Measurements from ENCODE around the gene CFP. TPM values are rescaled to one million over a fixed set of nuclear protein-coding genes. Genes with fewer than 3 reads are reported as not detected.

The CFP gene
- total RNA-seq, 1 experiment from 2014 or later, result 1.3 TPM

DNA sequence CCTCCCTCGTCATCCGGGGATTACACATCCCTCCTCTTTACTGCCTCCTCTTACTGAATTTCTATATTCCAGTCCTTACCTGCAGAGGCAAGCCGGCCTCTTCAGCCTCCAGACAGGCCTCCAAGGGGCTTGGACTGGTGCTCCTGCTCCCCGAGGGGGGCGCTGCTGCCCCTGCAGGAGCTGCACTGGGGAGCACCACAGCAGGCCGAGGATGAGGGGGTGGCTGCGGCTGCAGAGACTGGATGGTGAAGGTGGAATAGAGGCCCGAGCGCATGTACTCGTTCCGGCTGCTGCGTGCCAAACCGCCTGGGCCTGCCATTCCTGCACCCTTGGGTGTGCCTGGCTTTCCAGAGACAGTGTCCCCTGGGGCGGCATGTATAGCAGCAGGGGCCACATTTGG is 9.1 kb upstream of the CFP start (continued):
- TF ChIP-seq CBX3 (IDR thresholded peaks at IDR 0.05; ENCODE audit: low read depth) (no peak), ZNF274 (IDR thresholded peaks at IDR 0.05; ENCODE audit: low read depth, low read length) (no peak)
- TF ChIP-seq, protein P1, sequence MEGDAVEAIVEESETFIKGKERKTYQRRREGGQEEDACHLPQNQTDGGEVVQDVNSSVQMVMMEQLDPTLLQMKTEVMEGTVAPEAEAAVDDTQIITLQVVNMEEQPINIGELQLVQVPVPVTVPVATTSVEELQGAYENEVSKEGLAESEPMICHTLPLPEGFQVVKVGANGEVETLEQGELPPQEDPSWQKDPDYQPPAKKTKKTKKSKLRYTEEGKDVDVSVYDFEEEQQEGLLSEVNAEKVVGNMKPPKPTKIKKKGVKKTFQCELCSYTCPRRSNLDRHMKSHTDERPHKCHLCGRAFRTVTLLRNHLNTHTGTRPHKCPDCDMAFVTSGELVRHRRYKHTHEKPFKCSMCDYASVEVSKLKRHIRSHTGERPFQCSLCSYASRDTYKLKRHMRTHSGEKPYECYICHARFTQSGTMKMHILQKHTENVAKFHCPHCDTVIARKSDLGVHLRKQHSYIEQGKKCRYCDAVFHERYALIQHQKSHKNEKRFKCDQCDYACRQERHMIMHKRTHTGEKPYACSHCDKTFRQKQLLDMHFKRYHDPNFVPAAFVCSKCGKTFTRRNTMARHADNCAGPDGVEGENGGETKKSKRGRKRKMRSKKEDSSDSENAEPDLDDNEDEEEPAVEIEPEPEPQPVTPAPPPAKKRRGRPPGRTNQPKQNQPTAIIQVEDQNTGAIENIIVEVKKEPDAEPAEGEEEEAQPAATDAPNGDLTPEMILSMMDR (IDR thresholded peaks at IDR 0.05 in 2 of 3, conservative IDR thresholded peaks at IDR 0.05 in 1 of 3; ENCODE audit: borderline replicate concordance in 1 of 3, insufficient read depth in 1 of 3, low read depth in 2 of 3, low read length in 2 of 3), result no peak
- TF ChIP-seq, protein P2, sequence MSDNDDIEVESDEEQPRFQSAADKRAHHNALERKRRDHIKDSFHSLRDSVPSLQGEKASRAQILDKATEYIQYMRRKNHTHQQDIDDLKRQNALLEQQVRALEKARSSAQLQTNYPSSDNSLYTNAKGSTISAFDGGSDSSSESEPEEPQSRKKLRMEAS (IDR thresholded peaks at IDR 0.05), result no peak

DNA sequence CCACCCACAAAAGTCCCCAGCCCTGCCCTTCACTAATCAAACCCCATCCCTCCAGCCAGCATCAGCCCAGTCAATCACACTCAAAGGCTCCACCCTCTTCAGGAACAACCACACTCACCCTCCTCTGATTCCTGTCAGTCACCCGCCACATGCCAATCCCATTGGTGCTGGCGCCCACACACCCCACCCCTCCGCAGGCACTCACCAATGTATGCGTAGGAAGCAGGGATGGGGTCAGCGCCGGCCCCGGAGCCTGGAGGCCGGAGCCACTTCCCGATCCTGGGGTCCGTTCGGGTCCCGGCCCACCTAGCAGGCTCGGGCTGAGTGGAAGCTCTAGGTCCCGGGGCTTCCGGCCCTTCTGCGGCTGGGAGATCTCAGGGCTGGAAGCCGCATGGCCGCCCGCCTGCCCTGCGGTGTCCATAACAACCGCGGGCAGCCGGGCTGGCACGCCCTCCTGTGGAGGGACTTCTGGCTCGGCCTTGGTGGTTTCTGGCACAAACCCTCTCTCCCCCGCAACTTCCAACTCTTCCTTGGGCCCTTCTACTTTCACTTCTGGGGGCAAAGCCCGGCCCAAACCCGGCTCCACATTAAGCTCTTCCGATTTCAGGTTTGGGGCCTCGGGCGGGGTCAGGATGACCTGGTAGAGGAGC is 7.9 kb upstream of the CFP start:
- Histone ChIP-seq H3K4me1 (ENCODE audit: control insufficient read depth in 1 of 2, insufficient read depth in 2 of 2, low read length in 2 of 2) (no peaks in the 10 kb centered on the region), H3K27ac (ENCODE audit: low read depth, low read length) (no peak overlapping the region), H3K4me3 (replicated peaks in 1 of 2; ENCODE audit: low read depth in 1 of 2, low read length in 2 of 2) (no peak overlapping the region), H3K79me2 (ENCODE audit: insufficient read depth, low read length) (no peaks in the 10 kb centered on the region), H3K4me2 (ENCODE audit: low read length) (no peak overlapping the region), H3K36me3 (ENCODE audit: control insufficient read depth in 1 of 2, insufficient read depth in 2 of 2, low read length in 2 of 2) (peaks cover 4 to 10% of the 10 kb centered on the region in 2 experiments; a peak in 3 of 4 replicates), H3K27me3 (ENCODE audit: insufficient read depth, low read length) (no peaks in the 10 kb centered on the region), H3K9me3 (ENCODE audit: control insufficient read depth in 1 of 2, insufficient read depth in 1 of 2, low read depth in 1 of 2, low read length in 2 of 2) (no peaks in the 10 kb centered on the region), H4K20me1 (ENCODE audit: insufficient read depth) (no peaks in the 10 kb centered on the region), H3K9me2 (ENCODE audit: insufficient read depth) (no peaks in the 10 kb centered on the region), H3K9ac (ENCODE audit: low read length) (no peak overlapping the region), H2AFZ (ENCODE audit: low read depth, low read length, poor library complexity, severe bottlenecking) (no peak overlapping the region)
- DNase-seq (ENCODE audit: low read depth, low spot score), result no peak
- no TSS peak for BruUV-seq (replicated peaks)
- RAD21 ChIA-PET (ENCODE audit: low non-redundant PET in 1 of 2, low total read pairs in 2 of 2, uncharacterized antibody in 2 of 2, unreplicated experiment in 2 of 2), result no interaction called here
- ATAC-seq, result peak; percentile 73
- intact Hi-C loops (cut with micrococcal nuclease), result no loop called here
- POLR2A ChIA-PET, result no interaction called here
- CTCF ChIA-PET, result no interaction called here
- TF ChIP-seq SP1 (IDR thresholded peaks at IDR 0.05; ENCODE audit: low read depth), result no peak
- no peak for TF ChIP-seq ELF1 (IDR thresholded peaks at IDR 0.05; ENCODE audit: borderline replicate concordance, low read depth)
- no peak for TF ChIP-seq JUND (IDR thresholded peaks at IDR 0.05)
- no peak for TF ChIP-seq ZNF274 (IDR thresholded peaks at IDR 0.05; ENCODE audit: low read depth, low read length)
- no peak for TF ChIP-seq FOSL1 (IDR thresholded peaks at IDR 0.05; ENCODE audit: low read depth)
- TF ChIP-seq, protein P1 (IDR thresholded peaks at IDR 0.05 in 2 of 3, conservative IDR thresholded peaks at IDR 0.05 in 1 of 3; ENCODE audit: borderline replicate concordance in 1 of 3, insufficient read depth in 1 of 3, low read depth in 2 of 3, low read length in 2 of 3), result no peak
- no peak for TF ChIP-seq POLR2AphosphoS5 (IDR thresholded peaks at IDR 0.05; ENCODE audit: low read depth, low read length)
- TF ChIP-seq, protein P3, sequence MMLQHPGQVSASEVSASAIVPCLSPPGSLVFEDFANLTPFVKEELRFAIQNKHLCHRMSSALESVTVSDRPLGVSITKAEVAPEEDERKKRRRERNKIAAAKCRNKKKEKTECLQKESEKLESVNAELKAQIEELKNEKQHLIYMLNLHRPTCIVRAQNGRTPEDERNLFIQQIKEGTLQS (IDR thresholded peaks at IDR 0.05), result no peak
- no peak for TF ChIP-seq ZFX (IDR thresholded peaks at IDR 0.05)
- TF ChIP-seq EGR1 (IDR thresholded peaks at IDR 0.05; ENCODE audit: low read depth), result no peak
- no peak for TF ChIP-seq SRF (IDR thresholded peaks at IDR 0.05; ENCODE audit: low read depth)
- TF ChIP-seq TCF7L2 (IDR thresholded peaks at IDR 0.05; ENCODE audit: borderline replicate concordance, extremely low read depth, insufficient read depth, insufficient read length), result no peak
- no peak for TF ChIP-seq CBX3 (IDR thresholded peaks at IDR 0.05; ENCODE audit: low read depth)
- no peak for TF ChIP-seq POLR2A (IDR thresholded peaks at IDR 0.05; ENCODE audit: borderline replicate concordance, extremely low read depth, insufficient read depth, insufficient read length)
- TF ChIP-seq, protein P2 (IDR thresholded peaks at IDR 0.05), result no peak
- TF ChIP-seq, protein P4, sequence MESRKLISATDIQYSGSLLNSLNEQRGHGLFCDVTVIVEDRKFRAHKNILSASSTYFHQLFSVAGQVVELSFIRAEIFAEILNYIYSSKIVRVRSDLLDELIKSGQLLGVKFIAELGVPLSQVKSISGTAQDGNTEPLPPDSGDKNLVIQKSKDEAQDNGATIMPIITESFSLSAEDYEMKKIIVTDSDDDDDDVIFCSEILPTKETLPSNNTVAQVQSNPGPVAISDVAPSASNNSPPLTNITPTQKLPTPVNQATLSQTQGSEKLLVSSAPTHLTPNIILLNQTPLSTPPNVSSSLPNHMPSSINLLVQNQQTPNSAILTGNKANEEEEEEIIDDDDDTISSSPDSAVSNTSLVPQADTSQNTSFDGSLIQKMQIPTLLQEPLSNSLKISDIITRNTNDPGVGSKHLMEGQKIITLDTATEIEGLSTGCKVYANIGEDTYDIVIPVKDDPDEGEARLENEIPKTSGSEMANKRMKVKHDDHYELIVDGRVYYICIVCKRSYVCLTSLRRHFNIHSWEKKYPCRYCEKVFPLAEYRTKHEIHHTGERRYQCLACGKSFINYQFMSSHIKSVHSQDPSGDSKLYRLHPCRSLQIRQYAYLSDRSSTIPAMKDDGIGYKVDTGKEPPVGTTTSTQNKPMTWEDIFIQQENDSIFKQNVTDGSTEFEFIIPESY (IDR thresholded peaks at IDR 0.05; ENCODE audit: extremely low read depth, insufficient replicate concordance, low read length), result no peak
- TF ChIP-seq SIN3A (IDR thresholded peaks at IDR 0.05; ENCODE audit: low read depth), result no peak
- TF ChIP-seq YY1 (IDR thresholded peaks at IDR 0.05; ENCODE audit: extremely low read depth, insufficient replicate concordance, low read depth, low read length), result no peak
